GM06990 (cell line): Measurements from ENCODE around the gene NUSAP1.

Source experiments
- DNase-seq: peaks from one replicate; pipeline ENCODE4 v3.0.0-alpha.2; 2011; ENCODE audit not compliant: insufficient read length; ENCODE audit errors: extremely low read depth
- H3K27me3 ChIP-seq: replicated peaks from 2 replicates; pipeline ENCODE4 v1.6.0; 2011; ENCODE audit warnings: low read length; ENCODE audit not compliant: control insufficient read depth, insufficient read depth
- H3K36me3 ChIP-seq: 2 replicates; pipeline ENCODE4 v1.5.1; 2011; ENCODE audit warnings: low read length; ENCODE audit not compliant: control insufficient read depth, insufficient read depth
- H3K4me3 ChIP-seq: replicated peaks from 2 replicates; pipeline ENCODE4 v1.5.1; 2011; ENCODE audit warnings: low read depth, mild to moderate bottlenecking, control low read depth, low read length
- TF ChIP-seq, protein P1 (sequence below): IDR thresholded peaks from 2 replicates; pipeline ENCODE4 v1.5.1; 2011; ENCODE audit warnings: low read length, control low read depth, mild to moderate bottlenecking, inconsistent platforms; ENCODE audit not compliant: insufficient read depth, poor library complexity, severe bottlenecking

The NUSAP1 gene

GRCh38 chr15:41331281-41331680, 1.4 kb upstream of the NUSAP1 start:
- Histone ChIP-seq H3K36me3 (peaks cover 2% of the 10 kb centered on the region), H3K27me3 (no peaks in the 10 kb centered on the region), H3K4me3 (peak overlapping the region; percentile 97)
- no peak for DNase-seq
- TF ChIP-seq, protein P1, sequence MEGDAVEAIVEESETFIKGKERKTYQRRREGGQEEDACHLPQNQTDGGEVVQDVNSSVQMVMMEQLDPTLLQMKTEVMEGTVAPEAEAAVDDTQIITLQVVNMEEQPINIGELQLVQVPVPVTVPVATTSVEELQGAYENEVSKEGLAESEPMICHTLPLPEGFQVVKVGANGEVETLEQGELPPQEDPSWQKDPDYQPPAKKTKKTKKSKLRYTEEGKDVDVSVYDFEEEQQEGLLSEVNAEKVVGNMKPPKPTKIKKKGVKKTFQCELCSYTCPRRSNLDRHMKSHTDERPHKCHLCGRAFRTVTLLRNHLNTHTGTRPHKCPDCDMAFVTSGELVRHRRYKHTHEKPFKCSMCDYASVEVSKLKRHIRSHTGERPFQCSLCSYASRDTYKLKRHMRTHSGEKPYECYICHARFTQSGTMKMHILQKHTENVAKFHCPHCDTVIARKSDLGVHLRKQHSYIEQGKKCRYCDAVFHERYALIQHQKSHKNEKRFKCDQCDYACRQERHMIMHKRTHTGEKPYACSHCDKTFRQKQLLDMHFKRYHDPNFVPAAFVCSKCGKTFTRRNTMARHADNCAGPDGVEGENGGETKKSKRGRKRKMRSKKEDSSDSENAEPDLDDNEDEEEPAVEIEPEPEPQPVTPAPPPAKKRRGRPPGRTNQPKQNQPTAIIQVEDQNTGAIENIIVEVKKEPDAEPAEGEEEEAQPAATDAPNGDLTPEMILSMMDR = no peak

- Histone ChIP-seq H3K4me3 (peak overlapping the region; percentile 97), H3K27me3 (no peaks in the 10 kb centered on the region), H3K36me3 (no peaks in the 10 kb centered on the region; the same call in 1 of the 2 replicates)
- DNase-seq = no peak
- TF ChIP-seq, protein P1 = no peak
These were observed 868 bp upstream of the NUSAP1 start for GRCh38 chr15:41331833-41332193.

DNA sequence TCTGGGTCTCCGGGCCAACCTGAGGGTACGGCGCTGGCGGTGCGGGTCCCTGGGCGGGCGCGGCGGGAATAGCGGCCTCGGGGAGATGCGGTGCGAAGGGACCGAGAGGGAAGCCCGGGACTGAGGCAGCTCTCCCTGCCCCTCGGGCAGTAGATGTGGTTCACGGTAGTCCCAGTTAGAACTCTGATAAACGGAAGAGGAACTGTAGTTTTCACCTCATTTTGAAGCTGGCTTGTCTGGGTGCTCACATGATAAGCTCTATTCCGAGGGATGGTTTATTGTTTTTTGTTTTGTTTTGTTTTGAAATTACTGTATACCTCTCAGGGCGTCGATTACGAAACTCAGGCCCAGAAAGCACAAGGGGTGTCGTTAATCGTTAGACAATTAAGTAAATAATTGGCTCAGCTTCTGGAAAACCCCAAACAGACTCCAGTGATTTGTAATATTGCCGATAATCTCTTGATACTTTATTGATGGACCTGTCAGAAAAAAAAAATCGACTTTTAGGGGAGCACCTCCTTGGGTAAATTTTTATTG, 413 bp downstream of the NUSAP1 start:
- TF ChIP-seq, protein P1 = no peak
- peak overlapping the region; percentile 97 for H3K4me3 ChIP-seq
- no peaks in the 10 kb centered on the region for H3K27me3 ChIP-seq
- peak; percentile 27 for DNase-seq
- no peaks in the 10 kb centered on the region; the same call in 1 of the 2 replicates for H3K36me3 ChIP-seq

GRCh38 chr15:41334293-41335120, 1.8 kb downstream of the NUSAP1 start:
- DNase-seq = peak; percentile 36
- H3K36me3 ChIP-seq = peaks cover 2% of the 10 kb centered on the region; the same call in 1 of the 2 replicates
- no peaks in the 10 kb centered on the region for H3K27me3 ChIP-seq
- TF ChIP-seq, protein P1 = no peak
- peak overlapping the region; percentile 97 for H3K4me3 ChIP-seq

GRCh38 chr15:41336549-41336948, 3.9 kb downstream of the NUSAP1 start:
- no peak overlapping the region; the same call in 1 of the 2 replicates for H3K4me3 ChIP-seq
- DNase-seq = no peak
- TF ChIP-seq, protein P1 = no peak
- peaks cover 8% of the 10 kb centered on the region for H3K36me3 ChIP-seq
- H3K27me3 ChIP-seq = no peaks in the 10 kb centered on the region
